Measurements from ENCODE around the gene MTMR12.
"Not testable (repeated sequence)": the region's sequence is repeated elsewhere in the genome, so short reads cannot be mapped to it uniquely, and the experiment has no call there.

- TF ChIP-seq, protein P1, sequence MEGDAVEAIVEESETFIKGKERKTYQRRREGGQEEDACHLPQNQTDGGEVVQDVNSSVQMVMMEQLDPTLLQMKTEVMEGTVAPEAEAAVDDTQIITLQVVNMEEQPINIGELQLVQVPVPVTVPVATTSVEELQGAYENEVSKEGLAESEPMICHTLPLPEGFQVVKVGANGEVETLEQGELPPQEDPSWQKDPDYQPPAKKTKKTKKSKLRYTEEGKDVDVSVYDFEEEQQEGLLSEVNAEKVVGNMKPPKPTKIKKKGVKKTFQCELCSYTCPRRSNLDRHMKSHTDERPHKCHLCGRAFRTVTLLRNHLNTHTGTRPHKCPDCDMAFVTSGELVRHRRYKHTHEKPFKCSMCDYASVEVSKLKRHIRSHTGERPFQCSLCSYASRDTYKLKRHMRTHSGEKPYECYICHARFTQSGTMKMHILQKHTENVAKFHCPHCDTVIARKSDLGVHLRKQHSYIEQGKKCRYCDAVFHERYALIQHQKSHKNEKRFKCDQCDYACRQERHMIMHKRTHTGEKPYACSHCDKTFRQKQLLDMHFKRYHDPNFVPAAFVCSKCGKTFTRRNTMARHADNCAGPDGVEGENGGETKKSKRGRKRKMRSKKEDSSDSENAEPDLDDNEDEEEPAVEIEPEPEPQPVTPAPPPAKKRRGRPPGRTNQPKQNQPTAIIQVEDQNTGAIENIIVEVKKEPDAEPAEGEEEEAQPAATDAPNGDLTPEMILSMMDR (IDR thresholded peaks at IDR 0.05) = not testable (repeated sequence)
- not testable (repeated sequence) for TF ChIP-seq POLR2A (IDR thresholded peaks at IDR 0.05)
These were observed 25.2 kb downstream of the MTMR12 start for GRCh38 chr5:32287525-32287924.
